ENCODE measurements around the gene KIAA0513.

DNA sequence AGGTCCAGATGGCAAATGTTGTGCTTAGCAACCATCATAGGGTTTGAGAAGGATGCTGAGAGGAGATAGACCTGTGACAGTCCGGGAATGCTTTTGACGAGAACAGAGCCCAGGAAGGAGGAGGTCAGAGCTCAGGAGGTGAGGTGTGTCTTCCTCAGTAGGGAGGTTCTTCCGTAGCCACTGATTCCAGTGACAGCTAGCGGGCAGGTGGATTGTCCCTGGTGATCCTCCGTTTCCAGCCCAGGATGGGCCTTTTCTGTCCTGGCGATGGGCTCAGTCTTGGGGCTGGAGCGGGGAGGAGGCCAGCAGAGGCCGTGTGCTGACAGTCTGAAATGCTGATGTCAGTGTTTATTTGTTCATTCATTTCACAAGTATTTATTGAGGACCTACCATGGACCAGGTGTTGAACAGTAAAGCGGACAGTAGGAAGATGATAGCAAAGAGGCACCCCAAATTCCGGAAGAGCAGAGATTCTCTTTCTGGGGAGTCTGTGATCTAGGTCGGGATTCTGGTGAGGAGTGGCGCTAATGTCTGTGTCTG lies 38.8 kb downstream of the KIAA0513 start:
- TF ChIP-seq, protein P1, sequence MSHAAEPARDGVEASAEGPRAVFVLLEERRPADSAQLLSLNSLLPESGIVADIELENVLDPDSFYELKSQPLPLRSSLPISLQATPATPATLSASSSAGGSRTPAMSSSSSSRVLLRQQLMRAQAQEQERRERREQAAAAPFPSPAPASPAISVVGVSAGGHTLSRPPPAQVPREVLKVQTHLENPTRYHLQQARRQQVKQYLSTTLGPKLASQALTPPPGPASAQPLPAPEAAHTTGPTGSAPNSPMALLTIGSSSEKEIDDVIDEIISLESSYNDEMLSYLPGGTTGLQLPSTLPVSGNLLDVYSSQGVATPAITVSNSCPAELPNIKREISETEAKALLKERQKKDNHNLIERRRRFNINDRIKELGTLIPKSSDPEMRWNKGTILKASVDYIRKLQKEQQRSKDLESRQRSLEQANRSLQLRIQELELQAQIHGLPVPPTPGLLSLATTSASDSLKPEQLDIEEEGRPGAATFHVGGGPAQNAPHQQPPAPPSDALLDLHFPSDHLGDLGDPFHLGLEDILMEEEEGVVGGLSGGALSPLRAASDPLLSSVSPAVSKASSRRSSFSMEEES (CRISPR knock-in tag; IDR thresholded peaks at IDR 0.05), result no peak
- TF ChIP-seq ZNF292 (CRISPR knock-in tag; IDR thresholded peaks at IDR 0.05; ENCODE audit: borderline replicate concordance, low read depth) (no peak), JUND (CRISPR knock-in tag; IDR thresholded peaks at IDR 0.05) (no peak), XBP1 (CRISPR knock-in tag; IDR thresholded peaks at IDR 0.05) (no peak), SRF (IDR thresholded peaks at IDR 0.05; ENCODE audit: low read depth, low read length) (no peak), CEBPB (IDR thresholded peaks at IDR 0.05; ENCODE audit: borderline replicate concordance, low read depth, low read length) (no peak), ZNF431 (CRISPR knock-in tag; IDR thresholded peaks at IDR 0.05; ENCODE audit: borderline replicate concordance, low read depth) (no peak), EZH2 (conservative IDR thresholded peaks at IDR 0.05; ENCODE audit: low read depth, low read length) (no peak), ZNF543 (CRISPR knock-in tag; IDR thresholded peaks at IDR 0.05) (no peak), FOXK2 (IDR thresholded peaks at IDR 0.05) (no peak), ZFP36 (IDR thresholded peaks at IDR 0.05; ENCODE audit: borderline replicate concordance, low read depth, low read length, partially characterized antibody) (no peak), ESRRA (CRISPR knock-in tag; IDR thresholded peaks at IDR 0.05; ENCODE audit: low read depth) (no peak)
- TF ChIP-seq, protein P2, sequence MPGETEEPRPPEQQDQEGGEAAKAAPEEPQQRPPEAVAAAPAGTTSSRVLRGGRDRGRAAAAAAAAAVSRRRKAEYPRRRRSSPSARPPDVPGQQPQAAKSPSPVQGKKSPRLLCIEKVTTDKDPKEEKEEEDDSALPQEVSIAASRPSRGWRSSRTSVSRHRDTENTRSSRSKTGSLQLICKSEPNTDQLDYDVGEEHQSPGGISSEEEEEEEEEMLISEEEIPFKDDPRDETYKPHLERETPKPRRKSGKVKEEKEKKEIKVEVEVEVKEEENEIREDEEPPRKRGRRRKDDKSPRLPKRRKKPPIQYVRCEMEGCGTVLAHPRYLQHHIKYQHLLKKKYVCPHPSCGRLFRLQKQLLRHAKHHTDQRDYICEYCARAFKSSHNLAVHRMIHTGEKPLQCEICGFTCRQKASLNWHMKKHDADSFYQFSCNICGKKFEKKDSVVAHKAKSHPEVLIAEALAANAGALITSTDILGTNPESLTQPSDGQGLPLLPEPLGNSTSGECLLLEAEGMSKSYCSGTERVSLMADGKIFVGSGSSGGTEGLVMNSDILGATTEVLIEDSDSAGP (CRISPR knock-in tag; IDR thresholded peaks at IDR 0.05; ENCODE audit: borderline replicate concordance), result no peak
- TF ChIP-seq, protein P3, sequence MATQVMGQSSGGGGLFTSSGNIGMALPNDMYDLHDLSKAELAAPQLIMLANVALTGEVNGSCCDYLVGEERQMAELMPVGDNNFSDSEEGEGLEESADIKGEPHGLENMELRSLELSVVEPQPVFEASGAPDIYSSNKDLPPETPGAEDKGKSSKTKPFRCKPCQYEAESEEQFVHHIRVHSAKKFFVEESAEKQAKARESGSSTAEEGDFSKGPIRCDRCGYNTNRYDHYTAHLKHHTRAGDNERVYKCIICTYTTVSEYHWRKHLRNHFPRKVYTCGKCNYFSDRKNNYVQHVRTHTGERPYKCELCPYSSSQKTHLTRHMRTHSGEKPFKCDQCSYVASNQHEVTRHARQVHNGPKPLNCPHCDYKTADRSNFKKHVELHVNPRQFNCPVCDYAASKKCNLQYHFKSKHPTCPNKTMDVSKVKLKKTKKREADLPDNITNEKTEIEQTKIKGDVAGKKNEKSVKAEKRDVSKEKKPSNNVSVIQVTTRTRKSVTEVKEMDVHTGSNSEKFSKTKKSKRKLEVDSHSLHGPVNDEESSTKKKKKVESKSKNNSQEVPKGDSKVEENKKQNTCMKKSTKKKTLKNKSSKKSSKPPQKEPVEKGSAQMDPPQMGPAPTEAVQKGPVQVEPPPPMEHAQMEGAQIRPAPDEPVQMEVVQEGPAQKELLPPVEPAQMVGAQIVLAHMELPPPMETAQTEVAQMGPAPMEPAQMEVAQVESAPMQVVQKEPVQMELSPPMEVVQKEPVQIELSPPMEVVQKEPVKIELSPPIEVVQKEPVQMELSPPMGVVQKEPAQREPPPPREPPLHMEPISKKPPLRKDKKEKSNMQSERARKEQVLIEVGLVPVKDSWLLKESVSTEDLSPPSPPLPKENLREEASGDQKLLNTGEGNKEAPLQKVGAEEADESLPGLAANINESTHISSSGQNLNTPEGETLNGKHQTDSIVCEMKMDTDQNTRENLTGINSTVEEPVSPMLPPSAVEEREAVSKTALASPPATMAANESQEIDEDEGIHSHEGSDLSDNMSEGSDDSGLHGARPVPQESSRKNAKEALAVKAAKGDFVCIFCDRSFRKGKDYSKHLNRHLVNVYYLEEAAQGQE (IDR thresholded peaks at IDR 0.05; ENCODE audit: borderline replicate concordance in 1 of 2, low read depth in 1 of 2, low read length in 2 of 2), result no peak

Measured in HepG2 (cell line).